Embryonic facial prominence (tissue), 1 donor: ENCODE results near the gene EMP2.
"Not testable (repeated sequence)": the region's sequence is repeated elsewhere in the genome, so short reads cannot be mapped to it uniquely, and the experiment has no call there.

ENCODE experiments used
- DNase-seq: peaks from one replicate; pipeline ENCODE4 v3.0.0-alpha.2; 2016; ENCODE audit errors: extremely low spot score

The EMP2 gene

GRCh38 chr16:10579965-10580882 is at the start of gene EMP2:
EMP2 (minus strand) TSS chr16:10580598; CDS start chr16:10547617, 32,981 bp downstream.
- DNase-seq = no peak

GRCh38 chr16:10629592-10629963 is 49.2 kb upstream of the EMP2 start:
- DNase-seq = no peak

- DNase-seq = no peak
These were observed 45.4 kb upstream of the EMP2 start for GRCh38 chr16:10625595-10626357.

GRCh38 chr16:10624527-10624926 is 44.1 kb upstream of the EMP2 start:
- DNase-seq = no peak

- DNase-seq = no peak
These were observed 42.7 kb upstream of the EMP2 start for GRCh38 chr16:10623059-10623458.

GRCh38 chr16:10622036-10622921 is 41.9 kb upstream of the EMP2 start:
- DNase-seq = no peak

GRCh38 chr16:10621216-10621949 is 41.0 kb upstream of the EMP2 start:
- DNase-seq = not testable (repeated sequence)

- no peak for DNase-seq
These were observed 39.7 kb upstream of the EMP2 start for GRCh38 chr16:10620120-10620519.

- no peak for DNase-seq
These were observed 39.0 kb upstream of the EMP2 start for GRCh38 chr16:10619271-10619849.

GRCh38 chr16:10618710-10619209 is 38.4 kb upstream of the EMP2 start:
- DNase-seq = no peak

GRCh38 chr16:10617662-10618420 is 37.4 kb upstream of the EMP2 start:
- no peak for DNase-seq

GRCh38 chr16:10616756-10617640 is 36.6 kb upstream of the EMP2 start:
- no peak for DNase-seq

GRCh38 chr16:10616419-10616755 is 36.0 kb upstream of the EMP2 start:
- DNase-seq = no peak

- DNase-seq = no peak
These were observed 34.3 kb upstream of the EMP2 start for GRCh38 chr16:10614685-10615084.

GRCh38 chr16:10613785-10614485 is 33.5 kb upstream of the EMP2 start:
- no peak for DNase-seq

GRCh38 chr16:10612649-10613179 is 32.3 kb upstream of the EMP2 start:
- DNase-seq = no peak

- DNase-seq = no peak
These were observed 31.5 kb upstream of the EMP2 start for GRCh38 chr16:10611825-10612342.
